Stomach (tissue), 4 donors: ENCODE data around the gene AGTR1.

Source experiments
- CTCF ChIP-seq, 7 experiments: fragments of 450-650 bp in 4 of 7; fragments of 200-600 bp in 3 of 7; sonication (generic) in 3 of 7; IDR thresholded peaks; one replicate each; pipeline ENCODE4 v1.5.1; 2016 to 2019; ENCODE audit warnings: antibody characterized with exemption in 7 of 7, control low read depth in 2 of 7, mild to moderate bottlenecking in 1 of 7
- EP300 ChIP-seq: sonication (generic); formaldehyde crosslinking; IDR thresholded peaks from one replicate; pipeline ENCODE4 v1.6.1; 2017; ENCODE audit warnings: antibody characterized with exemption
- POLR2AphosphoS5 ChIP-seq, 3 donors: sonication (generic); formaldehyde crosslinking; IDR thresholded peaks; one replicate each; pipeline ENCODE4 v1.6.1; 2016; ENCODE audit warnings: antibody characterized with exemption in 3 of 3

GRCh38 chr3:148790370-148790769 lies 92.7 kb downstream of the AGTR1 start:
- TF ChIP-seq CTCF (IDR thresholded peaks at IDR 0.05) (no peak), POLR2AphosphoS5 (IDR thresholded peaks at IDR 0.05) (no peak), EP300 (no peak)
